ENCODE measurements around the gene IL1RAPL1.

Gene IL1RAPL1

DNA sequence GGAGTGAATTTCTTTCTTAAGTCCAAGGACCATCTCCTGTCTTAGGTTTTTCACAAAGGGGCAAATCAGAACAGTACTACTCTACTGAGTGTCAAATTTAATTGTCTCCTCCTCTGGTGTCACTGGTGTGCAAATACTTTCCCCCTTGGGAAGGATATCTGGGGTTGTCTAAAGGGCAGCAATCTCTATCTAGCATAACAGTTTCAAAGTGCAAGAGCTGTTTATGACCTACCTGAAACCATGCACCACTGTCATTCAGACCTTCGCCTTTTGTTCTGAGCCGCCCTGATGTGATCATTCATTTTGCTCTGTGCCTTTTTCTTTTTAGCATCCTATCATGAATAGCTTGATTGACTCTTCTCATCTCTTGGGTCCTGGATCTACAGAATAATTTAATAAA is 39.3 kb downstream of the IL1RAPL1 start:
- no peak for DNase-seq (ENCODE audit: low read depth in 1 of 2, low spot score in 1 of 2)

- no peak for DNase-seq (ENCODE audit: low read depth in 1 of 2, low spot score in 1 of 2)
Measured at GRCh38 chrX:28628120-28628519, 40.9 kb downstream of the IL1RAPL1 start.

DNA sequence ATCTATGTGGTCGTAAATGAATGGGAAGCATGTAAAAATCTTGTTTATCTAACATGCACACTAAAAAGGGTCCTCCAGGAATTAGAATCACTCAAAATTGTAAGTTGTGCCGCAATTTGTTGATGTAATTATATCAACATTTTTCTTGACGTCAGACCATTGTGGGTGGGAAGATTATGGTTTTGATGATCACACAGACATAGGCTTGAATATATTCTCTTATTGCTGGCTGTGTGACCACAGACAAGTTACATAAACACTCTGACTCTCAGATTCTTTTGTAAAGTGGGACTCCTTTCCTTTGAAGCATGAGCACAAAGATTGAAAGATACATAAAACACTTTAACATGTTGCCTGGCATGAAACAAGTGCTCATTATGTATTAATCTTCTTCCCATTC is 51.5 kb downstream of the IL1RAPL1 start:
- no peak for DNase-seq (ENCODE audit: low read depth in 1 of 2, low spot score in 1 of 2)

GRCh38 chrX:28639451-28639850 is 52.2 kb downstream of the IL1RAPL1 start:
- no peak for DNase-seq (ENCODE audit: low read depth in 1 of 2, low spot score in 1 of 2)

- DNase-seq (ENCODE audit: low read depth in 1 of 2, low spot score in 1 of 2), result no peak
Measured at GRCh38 chrX:28649541-28649940, 62.3 kb downstream of the IL1RAPL1 start.

GRCh38 chrX:28651186-28651585 is 63.9 kb downstream of the IL1RAPL1 start:
- no peak for DNase-seq (ENCODE audit: low read depth in 1 of 2, low spot score in 1 of 2)

GRCh38 chrX:28659269-28659668 is 72.0 kb downstream of the IL1RAPL1 start:
- DNase-seq (ENCODE audit: low read depth in 1 of 2, low spot score in 1 of 2), result no peak

DNA sequence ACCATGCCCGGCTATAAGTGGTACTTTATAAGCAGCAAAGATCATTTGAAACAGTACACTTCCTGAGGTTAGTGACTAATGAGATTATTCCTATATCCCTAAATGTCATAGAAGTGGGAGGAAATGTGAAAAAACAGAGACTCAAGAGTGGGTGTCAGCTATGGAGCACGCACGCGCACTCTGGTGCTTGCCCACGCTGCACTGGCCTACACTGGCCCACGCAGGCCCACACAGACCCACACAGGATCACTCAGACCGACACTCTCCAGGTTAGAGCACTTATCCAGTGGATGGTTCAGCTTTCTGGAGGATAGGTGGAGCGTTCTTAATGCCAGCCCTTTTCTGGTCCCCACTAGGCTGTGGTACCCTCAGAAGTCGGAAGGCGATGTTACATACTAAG is 78.5 kb downstream of the IL1RAPL1 start:
- DNase-seq (ENCODE audit: low read depth in 1 of 2, low spot score in 1 of 2), result no peak

DNA sequence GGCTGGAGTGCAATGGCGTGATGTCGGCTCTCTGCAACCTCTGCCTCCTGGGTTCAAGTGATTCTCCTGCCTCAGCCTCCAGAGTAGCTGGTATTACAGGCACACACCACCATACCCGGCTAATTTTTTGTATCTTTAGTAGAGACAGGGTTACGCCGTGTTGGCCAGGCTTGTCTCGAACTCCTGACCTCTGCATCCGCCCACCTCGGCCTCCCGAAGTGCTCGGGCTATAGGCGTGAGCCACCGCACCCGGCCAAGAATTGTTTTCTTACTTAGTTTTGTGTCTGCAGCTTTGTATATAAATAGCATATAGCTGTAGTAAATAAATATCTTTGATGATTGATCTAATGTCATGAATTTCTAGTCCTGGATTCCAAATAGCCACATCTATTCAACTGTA is 81.1 kb downstream of the IL1RAPL1 start:
- no peak for DNase-seq (ENCODE audit: low read depth in 1 of 2, low spot score in 1 of 2)

- DNase-seq (ENCODE audit: low read depth in 1 of 2, low spot score in 1 of 2), result no peak
Measured at GRCh38 chrX:28668957-28669356, 81.7 kb downstream of the IL1RAPL1 start.

DNA sequence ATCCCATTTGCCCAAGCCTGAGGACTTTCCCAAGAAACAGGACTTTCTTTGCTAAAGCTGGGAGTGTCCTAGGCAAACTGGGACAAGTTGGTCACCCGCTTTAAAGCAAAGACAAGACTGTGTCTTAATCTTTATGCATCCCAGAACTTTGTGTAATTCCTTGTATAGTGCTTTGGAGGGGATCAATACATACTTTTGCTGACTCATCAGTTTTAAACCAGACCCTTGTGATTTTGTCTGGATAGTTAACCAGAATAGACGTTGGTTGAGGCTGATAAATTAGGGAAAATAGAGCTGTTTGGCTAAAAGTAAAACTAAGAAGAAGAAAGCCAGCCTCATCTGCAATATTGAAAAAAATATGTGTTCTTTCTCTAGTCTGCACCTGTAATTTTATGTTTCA is 82.8 kb downstream of the IL1RAPL1 start:
- DNase-seq (ENCODE audit: low read depth in 1 of 2, low spot score in 1 of 2), result no peak

GRCh38 chrX:28675173-28675572 is 87.9 kb downstream of the IL1RAPL1 start:
- DNase-seq (ENCODE audit: low read depth in 1 of 2, low spot score in 1 of 2), result no peak

DNA sequence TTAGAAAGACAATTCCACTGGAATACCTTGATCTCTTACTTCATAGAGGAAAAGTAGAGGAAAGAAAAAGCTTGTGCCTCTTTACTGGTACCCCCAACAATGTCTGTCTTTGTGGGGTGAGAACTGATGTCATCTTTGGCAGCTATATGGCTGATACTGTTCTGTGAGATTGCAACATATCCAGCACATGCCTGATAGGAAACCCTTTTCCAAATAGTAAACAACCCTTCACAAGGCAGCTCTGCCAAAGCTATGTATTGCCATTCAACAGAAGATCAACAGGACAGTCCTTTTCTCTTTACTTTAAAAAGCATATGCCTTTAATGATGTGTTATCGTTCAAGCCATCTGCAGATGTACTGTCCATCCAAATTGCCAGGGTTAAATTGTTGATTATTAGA is 105.9 kb downstream of the IL1RAPL1 start:
- no peak for DNase-seq (ENCODE audit: low read depth in 1 of 2, low spot score in 1 of 2)

GRCh38 chrX:28697732-28698131 is 110.5 kb downstream of the IL1RAPL1 start:
- no peak for DNase-seq (ENCODE audit: low read depth in 1 of 2, low spot score in 1 of 2)

GRCh38 chrX:28701222-28701621 is 114.0 kb downstream of the IL1RAPL1 start:
- no peak for DNase-seq (ENCODE audit: low read depth in 1 of 2, low spot score in 1 of 2)

DNA sequence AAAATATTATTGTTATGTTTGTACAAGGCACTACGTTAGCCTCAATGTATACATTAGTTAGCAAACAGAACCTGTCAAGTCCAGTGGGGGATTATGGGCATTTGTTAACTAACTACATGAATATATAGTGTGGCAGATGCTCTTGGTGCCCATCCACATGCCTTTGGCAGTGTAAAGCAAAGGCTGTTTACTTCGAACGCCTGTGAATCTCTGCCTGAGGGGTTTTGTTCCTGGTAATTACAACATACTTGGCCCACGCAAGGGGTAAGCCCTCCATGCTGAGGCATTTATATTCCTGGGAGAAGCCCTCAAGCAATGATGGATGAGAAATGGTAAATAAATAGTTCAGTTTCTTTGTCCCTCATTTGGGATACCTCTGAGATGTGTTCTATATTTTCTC is 119.7 kb downstream of the IL1RAPL1 start:
- DNase-seq (ENCODE audit: low read depth in 1 of 2, low spot score in 1 of 2), result no peak

GRCh38 chrX:28709421-28709820 is 122.2 kb downstream of the IL1RAPL1 start:
- no peak for DNase-seq (ENCODE audit: low read depth in 1 of 2, low spot score in 1 of 2)

DNA sequence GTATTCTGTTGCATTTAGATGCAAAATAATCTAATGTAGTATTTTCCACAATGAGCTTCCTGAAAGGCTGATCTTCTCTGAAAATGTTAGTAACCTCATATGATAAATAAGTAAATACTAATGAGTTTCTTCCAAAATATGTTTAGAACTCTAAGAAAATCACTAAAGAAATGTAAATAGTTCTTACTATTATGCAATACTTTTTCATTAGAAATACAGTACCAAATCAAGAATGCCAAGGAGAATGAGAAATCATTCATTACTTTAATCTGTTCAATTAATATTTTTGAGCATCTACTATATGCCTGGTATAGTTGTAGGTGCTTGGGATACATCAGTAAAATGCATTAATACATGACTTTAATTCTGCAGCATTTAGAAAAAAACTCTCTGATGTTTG is 130.6 kb downstream of the IL1RAPL1 start:
- no peak for DNase-seq (ENCODE audit: low read depth in 1 of 2, low spot score in 1 of 2)

DNA sequence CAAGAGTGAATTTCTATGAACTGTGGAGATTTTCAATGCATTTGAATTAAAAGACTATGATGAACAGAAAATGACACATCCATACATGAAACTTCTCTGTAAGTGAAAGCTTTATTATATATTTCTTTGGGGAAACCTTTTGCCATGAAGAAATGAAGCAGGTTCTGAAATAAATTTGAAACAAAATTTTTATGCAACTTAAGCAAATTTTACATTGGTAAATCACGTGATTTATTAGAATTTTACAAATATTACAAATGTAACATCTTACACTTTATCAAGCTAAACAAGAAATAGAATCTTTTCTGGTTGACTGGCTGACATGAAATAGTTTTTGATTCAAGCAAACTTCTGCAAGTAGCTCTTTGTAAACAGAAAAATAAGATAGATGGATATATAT is 131.2 kb downstream of the IL1RAPL1 start:
- DNase-seq (ENCODE audit: low read depth in 1 of 2, low spot score in 1 of 2), result no peak

- no peak for DNase-seq (ENCODE audit: low read depth in 1 of 2, low spot score in 1 of 2)
Measured at GRCh38 chrX:28719620-28720019, 132.4 kb downstream of the IL1RAPL1 start.

DNA sequence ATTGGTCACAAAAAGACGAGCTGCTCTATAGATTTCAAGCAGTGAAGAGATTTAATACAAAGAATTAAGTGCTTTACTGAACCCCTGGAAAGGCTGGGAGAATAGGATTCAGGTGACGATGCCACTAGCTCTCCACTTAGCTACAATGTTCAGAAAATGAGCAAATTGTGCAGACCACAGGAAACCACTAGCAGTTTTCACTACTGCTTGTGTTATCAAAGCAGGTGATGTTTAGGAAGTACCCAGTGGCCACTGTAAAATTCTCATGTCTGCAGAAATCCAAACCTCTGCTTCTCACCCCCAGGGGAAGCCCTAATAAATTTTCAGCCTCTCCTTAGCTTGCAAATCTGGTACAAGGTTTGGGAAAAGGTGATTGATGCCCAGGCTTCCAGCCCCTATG is 165.1 kb downstream of the IL1RAPL1 start:
- DNase-seq (ENCODE audit: low read depth in 1 of 2, low spot score in 1 of 2), result no peak

DNA sequence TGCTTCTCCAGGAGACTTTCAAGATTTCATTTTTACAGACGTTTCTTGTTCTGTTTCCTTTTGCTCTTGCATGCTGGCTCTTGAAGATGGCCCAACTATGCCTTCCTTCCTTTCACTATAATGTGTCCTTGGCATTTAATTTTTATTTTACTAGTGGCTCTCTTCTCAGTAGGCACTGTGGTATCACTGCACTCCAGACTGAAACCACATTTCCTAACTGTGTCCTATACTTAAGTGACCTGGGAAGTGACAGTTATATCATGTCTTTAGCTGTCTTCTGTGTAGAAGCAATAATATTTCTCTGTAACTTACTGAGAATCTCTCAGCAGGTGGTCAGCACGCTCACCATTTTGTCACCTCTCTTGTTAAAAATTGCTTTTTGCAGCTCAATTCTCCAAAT is 168.9 kb downstream of the IL1RAPL1 start:
- no peak for DNase-seq (ENCODE audit: low read depth in 1 of 2, low spot score in 1 of 2)

DNA sequence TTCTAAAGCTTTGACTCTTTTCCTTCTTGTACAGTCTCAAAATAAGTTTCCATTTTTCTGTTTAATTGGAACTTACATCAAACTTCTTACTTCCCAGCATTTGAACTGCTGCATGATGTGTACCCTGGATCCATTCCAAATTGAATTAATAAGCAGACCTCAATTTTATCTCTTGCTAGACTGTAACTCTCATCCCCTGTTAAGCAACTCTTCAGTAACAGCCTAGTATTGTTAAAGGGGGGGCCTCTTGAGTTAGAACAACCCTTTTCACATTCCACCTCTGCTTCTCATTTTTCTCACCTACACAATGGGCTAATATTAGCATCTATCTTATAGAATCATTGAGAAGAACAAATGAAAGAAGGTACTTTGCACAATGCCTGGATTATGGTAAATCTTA is 169.4 kb downstream of the IL1RAPL1 start:
- DNase-seq (ENCODE audit: low read depth in 1 of 2, low spot score in 1 of 2), result no peak

DNA sequence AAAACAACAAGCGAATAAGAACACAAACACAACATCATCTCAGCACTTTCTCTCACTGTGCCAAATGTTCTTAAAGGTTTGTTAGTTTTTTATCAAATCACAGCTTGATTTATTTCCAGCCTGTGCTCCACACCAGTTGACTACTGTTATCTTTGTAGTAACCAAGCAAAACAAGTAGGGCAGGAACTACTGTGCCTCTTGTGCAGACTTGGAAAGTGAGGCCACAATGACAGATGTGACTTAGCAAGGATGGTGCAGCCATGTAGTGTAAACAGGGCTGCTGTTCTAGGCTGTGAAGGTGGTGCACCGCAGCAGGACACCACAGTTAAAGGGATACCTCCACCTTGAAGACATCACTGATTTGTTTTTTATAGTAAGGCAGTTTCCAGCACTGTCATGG is 170.0 kb downstream of the IL1RAPL1 start:
- no peak for DNase-seq (ENCODE audit: low read depth in 1 of 2, low spot score in 1 of 2)

Data from activated CD4-positive, alpha-beta T cell treated with anti-CD3 and anti-CD28 coated beads, Interleukin-2, amount 50 U/mL, for 24 hours (primary cell).